GM21717 (cell line): ENCODE data around the gene GRM1.

Experiments
- ATAC-seq: cut with Tn5 transposase; IDR thresholded peaks from one replicate; pipeline ENCODE4 v1.9.1; 2021; ENCODE audit warnings: mild to moderate bottlenecking, moderate library complexity; ENCODE audit not compliant: unreplicated experiment

GRM1 gene

GRCh38 chr6:146434732-146435390, 406.0 kb downstream of the GRM1 start:
- no peak for ATAC-seq

GRCh38 chr6:146441907-146442306, 413.0 kb downstream of the GRM1 start:
- no peak for ATAC-seq

GRCh38 chr6:146444189-146444588, 415.3 kb downstream of the GRM1 start:
- ATAC-seq = no peak

GRCh38 chr6:146445233-146445632, 416.4 kb downstream of the GRM1 start:
- no peak for ATAC-seq

- no peak for ATAC-seq
Measured at GRCh38 chr6:146456886-146457285, 428.0 kb downstream of the GRM1 start.

GRCh38 chr6:146460941-146461340, 432.1 kb downstream of the GRM1 start:
- ATAC-seq = no peak

- no peak for ATAC-seq
Measured at GRCh38 chr6:146470091-146470770, 441.4 kb downstream of the GRM1 start.

- ATAC-seq = no peak
Measured at GRCh38 chr6:146472918-146473317, 444.1 kb downstream of the GRM1 start.

GRCh38 chr6:146481527-146481926, 452.7 kb downstream of the GRM1 start:
- no peak for ATAC-seq

GRCh38 chr6:146484411-146484810, 455.5 kb downstream of the GRM1 start:
- ATAC-seq = no peak
